IMR-90 (cell line): ENCODE measurements around the gene BDH1. TPM values are rescaled to one million over a fixed set of nuclear protein-coding genes. Genes with fewer than 3 reads are reported as not detected.

Experiments used
- ATAC-seq: fragments of 200-7000 bp; cut with Tn5 transposase; 2 replicates; pipeline ENCODE4 v1.9.1; 2020; ENCODE audit warnings: low read depth, mild to moderate bottlenecking, moderate library complexity
- BruUV-seq: library from RNA; stranded (reverse); fragments of 400-500 nt; replicated peaks from 2 replicates; lab custom pipeline; 2021; lab: Mats Ljungman, UMichigan
- CTCF ChIA-PET: fragments of 300-600 bp; formaldehyde crosslinking; extraction: SDS; loops from one replicate; lab custom pipeline; 2021; ENCODE audit warnings: antibody characterized with exemption; lab: Yijun Ruan, JAX
- POLR2A ChIA-PET: fragments of 300-600 bp; sonication (Branson Sonifier 250); formaldehyde crosslinking; loops from one replicate; lab custom pipeline; 2022; ENCODE audit warnings: antibody characterized with exemption; ENCODE audit not compliant: unreplicated experiment; lab: Charles Lee
- DNase-seq: peaks from one replicate; pipeline ENCODE4 v3.0.0; 2013
- H2AFZ ChIP-seq: replicated peaks from 2 replicates; pipeline ENCODE3; 2013; ENCODE audit warnings: low read length, mild to moderate bottlenecking; ENCODE audit not compliant: poor library complexity
- H2AK5ac ChIP-seq: 2 replicates; pipeline ENCODE4 v1.6.1; 2013; ENCODE audit warnings: low read depth, low read length, inconsistent platforms
- H2AK9ac ChIP-seq: replicated peaks from 2 replicates; pipeline ENCODE3; 2013; ENCODE audit warnings: mild to moderate bottlenecking, low read depth, low read length, moderate library complexity; ENCODE audit not compliant: poor library complexity
- H2BK120ac ChIP-seq: 2 replicates; pipeline ENCODE4 v1.6.1; 2013; ENCODE audit warnings: low read depth, low read length, inconsistent platforms
- H2BK15ac ChIP-seq: 3 replicates; pipeline ENCODE4 v1.6.1; 2013; ENCODE audit warnings: low read depth, low read length, inconsistent platforms
- H2BK20ac ChIP-seq: 2 replicates; pipeline ENCODE4 v1.6.1; 2013; ENCODE audit warnings: low read depth, mild to moderate bottlenecking, inconsistent platforms, low read length, moderate library complexity
- H2BK5ac ChIP-seq: 2 replicates; pipeline ENCODE4 v1.6.1; 2013; ENCODE audit warnings: mild to moderate bottlenecking, low read depth, low read length, inconsistent platforms; ENCODE audit not compliant: poor library complexity, severe bottlenecking
- H3K14ac ChIP-seq: replicated peaks from 2 replicates; pipeline ENCODE4 v1.6.1; 2013; ENCODE audit warnings: low read depth, low read length, inconsistent platforms
- H3K18ac ChIP-seq: 2 replicates; pipeline ENCODE4 v1.6.1; 2013; ENCODE audit warnings: low read depth, low read length, control low read depth
- H3K23ac ChIP-seq: 2 replicates; pipeline ENCODE4 v1.6.1; 2013; ENCODE audit warnings: low read depth, low read length, inconsistent platforms
- H3K27ac ChIP-seq: 2 replicates; pipeline ENCODE4 v1.5.1; 2013; ENCODE audit warnings: mild to moderate bottlenecking, control low read depth, low read length; ENCODE audit not compliant: insufficient read depth
- H3K27me3 ChIP-seq: 2 replicates; pipeline ENCODE4 v1.6.1; 2013; ENCODE audit warnings: low read length; ENCODE audit not compliant: control insufficient read depth, insufficient read depth
- H3K36me3 ChIP-seq: 2 replicates; pipeline ENCODE4 v1.6.1; 2013; ENCODE audit warnings: low read length, mixed read lengths; ENCODE audit not compliant: control insufficient read depth, insufficient read depth
- H3K4ac ChIP-seq: 2 replicates; pipeline ENCODE4 v1.6.1; 2013; ENCODE audit warnings: low read depth, low read length, inconsistent platforms
- H3K4me1 ChIP-seq: 2 replicates; pipeline ENCODE4 v1.6.1; 2013; ENCODE audit warnings: low read length, mixed read lengths; ENCODE audit not compliant: control insufficient read depth, insufficient read depth
- H3K4me2 ChIP-seq: 2 replicates; pipeline ENCODE4 v1.6.1; 2013; ENCODE audit warnings: low read depth, mild to moderate bottlenecking, control low read depth, low read length, moderate library complexity
- H3K4me3 ChIP-seq: 2 replicates; pipeline ENCODE4 v1.5.1; 2013; ENCODE audit warnings: low read depth, mild to moderate bottlenecking, control low read depth, low read length, moderate library complexity; ENCODE audit not compliant: insufficient read depth
- H3K56ac ChIP-seq: 2 replicates; pipeline ENCODE4 v1.6.1; 2013; ENCODE audit warnings: low read length, inconsistent platforms; ENCODE audit not compliant: insufficient read depth; ENCODE audit errors: extremely low read depth
- H3K79me1 ChIP-seq, 2 experiments: 2 replicates each; pipeline ENCODE4 v1.6.1; 2013; ENCODE audit warnings: low read length in 2 of 2, inconsistent platforms in 1 of 2, low read depth in 1 of 2
- H3K9ac ChIP-seq: 2 replicates; pipeline ENCODE4 v1.6.1; 2013; ENCODE audit warnings: low read depth, low read length, control low read depth
- H3K9me1 ChIP-seq: 2 replicates; pipeline ENCODE4 v1.6.1; 2013; ENCODE audit warnings: low read length, inconsistent platforms; ENCODE audit not compliant: insufficient read depth
- H3K9me3 ChIP-seq: 2 replicates; pipeline ENCODE4 v1.6.1; 2013; ENCODE audit warnings: low read length; ENCODE audit not compliant: control insufficient read depth, insufficient read depth
- H4K20me1 ChIP-seq: 2 replicates; pipeline ENCODE4 v1.6.1; 2013; ENCODE audit warnings: low read length, inconsistent platforms; ENCODE audit not compliant: insufficient read depth
- H4K5ac ChIP-seq: 2 replicates; pipeline ENCODE4 v1.6.1; 2013; ENCODE audit warnings: mild to moderate bottlenecking, low read depth, low read length, control low read depth
- H4K8ac ChIP-seq, 2 experiments: 2 replicates each; pipeline ENCODE4 v1.6.1; 2013; ENCODE audit warnings: low read depth in 2 of 2, low read length in 2 of 2, control low read depth in 1 of 2, inconsistent platforms in 1 of 2
- H4K91ac ChIP-seq: 2 replicates; pipeline ENCODE4 v1.6.1; 2013; ENCODE audit warnings: low read depth, low read length, inconsistent platforms; ENCODE audit not compliant: insufficient read depth
- BHLHE40 ChIP-seq: fragments of 150-350 bp; IDR thresholded peaks from 2 replicates; pipeline ENCODE4 v1.6.1; 2016; ENCODE audit warnings: mild to moderate bottlenecking, low read depth, low read length
- CEBPB ChIP-seq: IDR thresholded peaks from 2 replicates; pipeline ENCODE4 v1.6.1; 2012; ENCODE audit warnings: low read depth, low read length, improper control_type of control experiment
- CTCF ChIP-seq: conservative IDR thresholded peaks from 2 replicates; pipeline ENCODE4 v1.5.1; 2012; ENCODE audit warnings: mild to moderate bottlenecking, low read depth, low read length, improper control_type of control experiment
- FOS ChIP-seq: fragments of 150-350 bp; IDR thresholded peaks from 2 replicates; pipeline ENCODE4 v1.6.1; 2016; ENCODE audit warnings: low read depth, low read length
- MAFK ChIP-seq: IDR thresholded peaks from 2 replicates; pipeline ENCODE4 v1.6.1; 2012; ENCODE audit warnings: low read depth, low read length, improper control_type of control experiment
- MAZ ChIP-seq: IDR thresholded peaks from 2 replicates; pipeline ENCODE4 v1.6.1; 2012; ENCODE audit warnings: low read depth, mild to moderate bottlenecking, low read length, improper control_type of control experiment, moderate library complexity, borderline replicate concordance
- MXI1 ChIP-seq: IDR thresholded peaks from 2 replicates; pipeline ENCODE4 v1.6.1; 2012; ENCODE audit warnings: low read depth, mild to moderate bottlenecking, low read length, moderate library complexity, borderline replicate concordance
- RAD21 ChIP-seq: IDR thresholded peaks from 2 replicates; pipeline ENCODE4 v1.6.1; 2012; ENCODE audit warnings: low read length, improper control_type of control experiment
- RCOR1 ChIP-seq: IDR thresholded peaks from 2 replicates; pipeline ENCODE4 v1.6.1; 2012; ENCODE audit warnings: mild to moderate bottlenecking, low read length, improper control_type of control experiment; ENCODE audit not compliant: insufficient replicate concordance
- RFX5 ChIP-seq: IDR thresholded peaks from 2 replicates; pipeline ENCODE4 v1.8.0; 2012; ENCODE audit warnings: low read depth, mild to moderate bottlenecking, low read length, moderate library complexity
- SMC3 ChIP-seq: fragments of 150-350 bp; IDR thresholded peaks from 2 replicates; pipeline ENCODE4 v1.6.1; 2016; ENCODE audit warnings: low read depth, mild to moderate bottlenecking, antibody characterized with exemption, low read length, moderate library complexity
- USF2 ChIP-seq: fragments of 150-350 bp; IDR thresholded peaks from 2 replicates; pipeline ENCODE4 v1.6.1; 2017; ENCODE audit warnings: mild to moderate bottlenecking, antibody characterized with exemption, low read length, low read depth
- WGBS, 2 experiments: methylation state at CpG; one replicate each; pipeline versions ENCODE4 v1.1.5 to v1.1.7; 2013; ENCODE audit warnings: missing lambda C conversion rate in 2 of 2; ENCODE audit not compliant: insufficient read length in 1 of 2; ENCODE audit errors: extremely low coverage in 2 of 2; 5-methylcytosine and 5-hydroxymethylcytosine counted together
- dilution Hi-C: fragments of 300-500 bp; cut with HindIII; formaldehyde crosslinking; loops from one replicate; pipeline ENCODE4 v1.14.3; 2018; ENCODE audit warnings: low sequenced_read_pairs; ENCODE audit not compliant: unreplicated experiment
- in situ Hi-C: fragments of 300-500 bp; cut with MboI; formaldehyde crosslinking; loops from 3 replicates; pipeline ENCODE4 v1.14.3; 2019; ENCODE audit warnings: low sequenced_read_pairs, inconsistent platforms, mixed read lengths
- intact Hi-C: fragments of 100-400 bp; cut with micrococcal nuclease; formaldehyde crosslinking; loops from 2 replicates; pipeline ENCODE4 v1.10.0; 2022
- polyA plus RNA-seq, 3 experiments: library from polyadenylated mRNA; depleted of rRNA; stranded (reverse); fragments of >200 nt; gene quantifications; 2 replicates each; pipeline ENCODE4 v1.2.3, GENCODE V29; 2012; ENCODE audit warnings: low replicate concordance in 1 of 3
- total RNA-seq: library from RNA; depleted of rRNA; stranded (reverse); fragments of >200 nt; gene quantifications from 2 replicates; pipeline ENCODE4 v1.2.3, GENCODE V29; 2012

The BDH1 gene
- total and polyA plus RNA-seq, 2 of the 4 experiments (the other 2 are of a cell fraction), result 2.7 to 4.4 TPM

GRCh38 chr3:197468167-197468566, 87.6 kb downstream of the BDH1 start:
- no peak overlapping the region for H3K56ac ChIP-seq
- 80% methylated on average over 2 of the region's 7 CpGs; no CpG with 5 or more reads in 1 of the 2 experiments for WGBS, 2 experiments
- no peak overlapping the region for H3K4me2 ChIP-seq
- H4K5ac ChIP-seq, result no peak overlapping the region
- H3K18ac ChIP-seq, result no peak overlapping the region
- no peak overlapping the region for H2BK15ac ChIP-seq
- H3K9me1 ChIP-seq, result 0 out of 2 replicates have a peak, but pooled peaks cover 4% of the 10 kb centered on the region
- no peak overlapping the region for H2AFZ ChIP-seq
- ChIA-PET POLR2A (no interaction called here), CTCF (no interaction called here)
- no peaks in the 10 kb centered on the region for H3K36me3 ChIP-seq
- no peak for TF ChIP-seq BHLHE40
- TF ChIP-seq SMC3, result no peak
- no peak for TF ChIP-seq RCOR1
- TF ChIP-seq MAZ, result no peak
- TF ChIP-seq FOS, result no peak
- TF ChIP-seq USF2, result no peak
- TF ChIP-seq RFX5, result no peak
- no peak for TF ChIP-seq MXI1
- TF ChIP-seq RAD21, result no peak
- no peak for TF ChIP-seq MAFK
- TF ChIP-seq CEBPB, result no peak
- no peak for TF ChIP-seq CTCF
- H2BK5ac ChIP-seq, result no peak overlapping the region
- no peaks in the 10 kb centered on the region for H3K9me3 ChIP-seq
- dilution Hi-C loops, result no loop called here
- in situ Hi-C loops, result no loop called here
- no peak overlapping the region for H2BK120ac ChIP-seq
- H3K4ac ChIP-seq, result no peak overlapping the region
- no peak overlapping the region for H2AK5ac ChIP-seq
- H3K79me1 ChIP-seq, result no peaks in the 10 kb centered on the region
- no peak overlapping the region for H3K27ac ChIP-seq
- intact Hi-C loops, result loop anchor here (5.0 kb wide), 1 partner anchor 171 kb away; the partner anchor contains the start of gene DLG1
- no peak overlapping the region for H2AK9ac ChIP-seq
- no peak overlapping the region for H2BK20ac ChIP-seq
- H3K4me3 ChIP-seq, result no peak overlapping the region
- H3K4me1 ChIP-seq, result peaks cover 13% of the 10 kb centered on the region
- no peak overlapping the region for H3K14ac ChIP-seq
- ATAC-seq (no peak), DNase-seq (no peak)
- H4K20me1 ChIP-seq, result no peaks in the 10 kb centered on the region
- no peak overlapping the region for H4K8ac ChIP-seq
- no peak overlapping the region for H3K9ac ChIP-seq
- no TSS peak for BruUV-seq
- H3K27me3 ChIP-seq, result peaks cover 2% of the 10 kb centered on the region; the same call in 1 of the 2 replicates
- H3K23ac ChIP-seq, result no peak overlapping the region
- no peak overlapping the region; the same call in 1 of the 2 replicates for H4K91ac ChIP-seq
